Myocyte (in vitro differentiated cells): ENCODE data around the gene SNAPC2. TPM values are rescaled to one million over a fixed set of nuclear protein-coding genes. Genes with fewer than 3 reads are reported as not detected.

Experiments used
- DNase-seq: peaks from one replicate; pipeline ENCODE4 v3.0.0-alpha.2; 2012; ENCODE audit warnings: low read depth
- total RNA-seq: library from RNA; depleted of rRNA; stranded (reverse); fragments of >200 nt; gene quantifications from 2 replicates; pipeline ENCODE4 v1.2.3, GENCODE V29; 2014

The SNAPC2 gene
- total RNA-seq, 1 donor from 2014 or later: 27.5 TPM

DNA sequence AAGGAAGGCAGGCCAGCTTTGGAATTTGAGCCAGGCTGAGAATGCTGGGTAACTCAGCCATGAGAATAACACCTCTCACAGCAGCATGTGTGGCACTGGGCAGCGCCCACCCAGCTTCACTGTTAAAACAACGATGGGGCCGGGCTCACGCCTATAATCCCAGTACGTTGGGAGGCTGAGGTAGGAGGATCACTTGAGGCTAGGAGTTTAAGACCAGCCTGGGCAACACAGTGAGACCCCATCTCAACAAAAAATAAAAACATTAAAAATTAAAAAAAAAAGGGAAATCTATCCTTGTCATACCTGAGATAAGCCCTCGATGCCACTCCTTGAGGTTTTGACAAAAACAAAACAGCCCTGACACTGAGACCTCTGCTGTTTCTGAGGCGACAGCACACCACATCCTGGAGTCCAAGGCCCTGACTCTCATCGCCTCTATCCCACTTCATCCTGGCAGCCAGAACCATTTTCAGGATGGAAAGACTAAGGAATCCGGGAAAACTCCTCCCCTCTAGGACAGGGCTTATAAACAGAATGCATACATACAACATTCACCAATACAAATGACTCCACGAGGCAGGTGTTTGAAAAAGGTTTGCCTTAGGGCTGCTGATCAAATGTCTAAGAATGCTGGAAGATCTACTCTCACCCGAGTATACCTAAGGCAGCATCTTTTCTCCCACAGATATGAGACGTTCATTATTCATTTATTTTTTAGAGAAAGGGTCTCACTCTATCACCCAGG, 46.0 kb downstream of the SNAPC2 start:
- DNase-seq: no peak

DNA sequence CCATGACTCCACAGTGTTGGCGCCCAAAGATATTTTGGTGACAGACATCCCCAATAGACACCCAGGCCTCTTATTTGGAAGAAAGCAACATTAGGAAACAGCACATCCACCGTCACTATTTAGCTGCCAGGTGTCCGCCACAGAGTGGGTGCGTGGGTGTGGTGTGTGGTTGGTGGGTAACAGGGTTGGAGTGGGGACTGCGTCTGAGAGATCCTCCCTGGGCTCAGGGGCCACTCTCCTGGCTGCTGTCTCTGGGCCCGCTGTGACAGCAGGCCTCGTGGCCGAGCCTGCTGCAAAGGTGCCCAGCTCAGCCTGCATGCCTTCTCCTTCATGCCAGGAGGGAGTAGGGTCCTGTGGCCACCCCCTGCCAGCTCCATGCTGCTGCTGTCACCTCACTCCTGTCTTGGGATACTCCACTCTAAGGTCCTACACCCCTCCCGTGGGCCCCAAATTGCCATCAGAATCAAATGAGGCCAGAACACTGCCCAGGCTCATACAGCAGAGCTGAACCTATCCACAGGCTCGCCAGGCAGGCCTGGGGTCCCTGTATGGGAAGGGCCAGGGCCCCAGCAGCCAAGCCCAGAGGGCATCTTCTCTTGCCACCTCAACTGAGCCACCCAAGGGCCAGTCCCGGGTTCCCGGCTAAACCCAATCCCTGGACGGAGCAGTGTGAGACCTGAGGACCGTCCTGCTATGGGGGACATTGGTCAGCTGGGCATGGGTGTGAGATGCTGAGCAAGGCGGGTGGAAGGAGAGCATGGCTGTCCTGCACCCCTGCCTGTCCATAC, 48.1 kb downstream of the SNAPC2 start:
- no peak for DNase-seq

DNA sequence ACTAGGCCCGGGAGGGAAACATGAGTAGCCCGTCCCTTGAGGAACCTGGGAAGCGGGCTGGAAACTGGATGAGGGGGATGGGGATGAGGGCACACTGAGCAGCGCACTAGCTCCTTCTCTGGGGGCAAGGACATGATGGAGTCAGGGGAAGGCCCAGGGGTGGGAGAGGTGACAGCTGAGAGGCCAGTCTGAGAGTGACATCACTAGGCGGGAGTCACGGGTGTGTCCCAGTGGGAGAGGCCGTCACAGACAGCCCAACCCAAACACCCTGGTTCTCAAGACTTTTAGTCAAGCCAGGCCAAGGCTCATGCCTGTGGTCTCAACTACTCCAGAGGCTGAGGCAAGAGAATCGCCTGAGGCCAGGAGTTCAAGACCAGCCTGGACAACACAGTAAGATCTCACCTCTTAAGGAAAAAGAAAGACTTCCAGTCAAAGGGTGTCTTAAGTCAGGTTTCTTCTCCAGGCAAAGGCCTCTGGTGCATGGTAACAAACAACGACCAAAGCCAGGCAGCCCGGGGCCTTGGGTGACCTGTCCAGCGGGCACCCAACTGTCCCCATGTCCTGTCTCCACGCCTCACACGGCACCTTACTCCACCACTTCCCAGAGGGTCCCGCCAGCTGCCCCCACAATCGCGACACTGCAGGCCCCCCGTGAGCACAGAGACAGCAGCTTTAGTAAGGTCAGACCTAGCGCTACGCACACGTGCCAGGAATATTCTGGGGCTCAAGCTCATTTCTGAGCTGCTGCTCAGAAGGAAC, 48.8 kb downstream of the SNAPC2 start:
- DNase-seq: peak; percentile 19

DNA sequence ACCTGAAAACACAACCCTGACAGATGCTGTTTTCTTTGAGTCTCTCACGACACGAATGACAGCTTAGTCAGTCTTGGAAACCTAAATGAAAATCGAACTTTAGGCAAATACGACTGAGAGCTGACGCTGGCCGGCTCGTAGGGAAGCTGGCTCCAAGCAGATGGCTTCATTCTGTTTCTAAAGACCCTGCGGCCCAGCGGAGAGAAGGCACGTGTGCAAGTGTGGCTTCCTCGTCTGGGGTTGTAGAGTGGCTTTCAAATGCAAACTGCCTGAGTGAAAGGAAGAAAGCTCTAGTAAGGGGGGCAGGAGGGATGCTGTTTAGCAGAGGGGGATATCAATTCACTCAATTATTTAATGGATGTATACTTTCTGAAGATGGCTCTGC, 49.4 kb downstream of the SNAPC2 start:
- no peak for DNase-seq

DNA sequence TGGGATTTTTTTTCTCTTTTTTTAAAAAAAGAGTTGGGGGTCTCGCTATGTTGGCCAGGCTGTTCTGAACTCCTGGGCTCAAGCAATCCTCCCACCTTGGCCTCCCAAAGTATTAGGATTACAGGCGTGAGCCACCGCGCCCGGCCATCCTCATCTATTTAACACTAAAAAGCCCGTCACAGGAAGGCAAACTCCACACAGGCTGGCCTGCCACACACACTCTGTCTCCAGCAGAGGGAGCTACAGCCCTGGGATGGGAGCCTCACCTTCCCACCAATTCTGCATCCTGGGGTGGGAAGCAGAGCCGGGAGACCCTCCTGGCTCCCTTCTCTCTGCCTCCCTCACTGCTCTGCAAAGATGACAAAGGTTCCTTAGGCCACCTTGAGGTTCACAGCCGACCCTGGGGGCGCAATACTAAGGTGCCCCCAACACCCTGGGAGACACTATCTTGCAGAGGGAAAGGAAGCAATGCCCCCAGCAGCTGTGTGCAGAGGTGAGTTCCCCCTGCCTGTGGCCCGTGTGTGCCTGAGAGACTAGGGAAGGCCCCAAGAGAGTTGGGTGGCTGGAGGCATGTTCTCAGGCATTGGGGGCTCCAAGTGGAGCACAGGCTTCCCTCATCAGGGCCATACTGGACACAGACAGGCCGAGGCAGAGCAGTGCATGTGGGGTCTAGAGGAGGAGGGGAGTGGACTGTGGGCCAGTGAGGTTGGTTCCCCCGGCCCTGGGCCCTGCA, 50.7 kb downstream of the SNAPC2 start:
- DNase-seq: peak; percentile 50

DNA sequence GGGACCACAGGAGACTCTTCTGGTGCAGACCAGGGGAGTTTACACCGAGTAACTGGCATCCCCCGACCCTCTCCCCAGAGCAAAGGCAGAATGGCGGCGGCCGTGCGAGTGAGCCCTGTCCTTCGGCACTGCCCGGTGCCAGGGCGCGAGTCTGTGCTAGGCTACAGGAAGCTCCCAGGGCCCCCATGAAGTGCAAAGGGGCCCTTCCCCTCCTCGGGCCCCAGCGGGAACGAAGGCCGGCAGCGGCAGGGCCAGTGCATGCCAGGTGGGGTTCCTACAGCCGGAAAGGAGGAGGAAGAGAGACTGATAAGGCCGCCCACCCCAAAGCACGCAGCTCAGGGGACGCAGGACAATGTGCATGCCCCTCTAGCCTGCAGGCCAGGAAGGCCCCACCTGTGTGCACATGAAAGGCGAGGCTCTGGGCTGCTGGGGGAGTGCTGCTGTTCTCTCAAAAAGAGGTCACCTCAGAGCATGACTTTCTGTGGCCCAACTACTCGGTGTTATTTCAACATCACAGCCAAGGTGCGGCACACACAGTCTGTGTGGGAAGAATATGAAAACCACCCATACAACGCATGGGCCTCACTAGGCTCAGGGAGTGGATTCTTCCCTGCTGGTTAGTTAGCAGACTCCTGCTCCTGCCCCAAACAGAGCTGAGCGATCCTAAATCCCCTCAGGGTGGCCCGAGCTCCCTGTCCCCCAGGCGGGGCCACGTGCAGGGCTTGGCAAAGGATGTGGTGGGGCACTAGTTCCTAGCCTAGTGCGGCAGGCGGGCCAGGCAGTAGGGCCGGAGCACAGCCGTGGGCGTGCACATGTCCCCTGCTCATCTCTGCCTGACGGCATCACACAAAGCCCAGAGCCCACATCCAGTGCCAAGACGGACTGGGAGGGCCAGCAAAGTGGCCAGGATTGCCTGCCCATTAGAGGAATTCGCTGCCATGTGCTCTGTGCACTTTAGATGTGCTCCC, 51.7 kb downstream of the SNAPC2 start:
- no peak for DNase-seq

Other genes with a start within 250 kb of the SNAPC2 start
- gene MCEMP1, start 243.2 kb upstream of the SNAPC2 start, total RNA-seq: not detected in 2 replicates
- gene TRAPPC5, start 239.5 kb upstream of the SNAPC2 start, total RNA-seq: 50.4 and 95.9 TPM in 2 replicates
- gene FCER2, start 218.2 kb upstream of the SNAPC2 start, total RNA-seq: not detected in 2 replicates
- not detected in 2 replicates for gene CLEC4G, start 188.2 kb upstream of the SNAPC2 start, total RNA-seq
- not detected in 2 replicates for gene CD209, start 172.8 kb upstream of the SNAPC2 start, total RNA-seq
- not detected in 2 replicates for gene CLEC4M, start 157.1 kb upstream of the SNAPC2 start, total RNA-seq
- 25.2 and 25.4 TPM in 2 replicates for gene EVI5L, start 90.1 kb upstream of the SNAPC2 start, total RNA-seq
- gene PRR36, start 45.9 kb upstream of the SNAPC2 start, total RNA-seq: not detected in 2 replicates
- 0.53 and 1.0 TPM in 2 replicates for gene LRRC8E, start 31.8 kb upstream of the SNAPC2 start, total RNA-seq
- gene MAP2K7, start 16.5 kb upstream of the SNAPC2 start, total RNA-seq: 13.1 and 16.0 TPM in 2 replicates
- 0.21 and 4.2 TPM in 2 replicates for gene TGFBR3L, start 5.5 kb upstream of the SNAPC2 start, total RNA-seq
- 5.0 and 7.5 TPM in 2 replicates for gene CTXN1, start 5.8 kb downstream of the SNAPC2 start, total RNA-seq
- gene TIMM44, start 23.3 kb downstream of the SNAPC2 start, total RNA-seq: 72.6 and 88.3 TPM in 2 replicates
- gene ELAVL1, start 85.3 kb downstream of the SNAPC2 start, total RNA-seq: 34.8 and 43.7 TPM in 2 replicates
- gene CCL25, start 132.4 kb downstream of the SNAPC2 start, total RNA-seq: not detected in 2 replicates
- gene FBN3, start 229.3 kb downstream of the SNAPC2 start, total RNA-seq: not detected in 2 replicates